ENCODE data around the gene FAM9C.

Gene FAM9C

DNA sequence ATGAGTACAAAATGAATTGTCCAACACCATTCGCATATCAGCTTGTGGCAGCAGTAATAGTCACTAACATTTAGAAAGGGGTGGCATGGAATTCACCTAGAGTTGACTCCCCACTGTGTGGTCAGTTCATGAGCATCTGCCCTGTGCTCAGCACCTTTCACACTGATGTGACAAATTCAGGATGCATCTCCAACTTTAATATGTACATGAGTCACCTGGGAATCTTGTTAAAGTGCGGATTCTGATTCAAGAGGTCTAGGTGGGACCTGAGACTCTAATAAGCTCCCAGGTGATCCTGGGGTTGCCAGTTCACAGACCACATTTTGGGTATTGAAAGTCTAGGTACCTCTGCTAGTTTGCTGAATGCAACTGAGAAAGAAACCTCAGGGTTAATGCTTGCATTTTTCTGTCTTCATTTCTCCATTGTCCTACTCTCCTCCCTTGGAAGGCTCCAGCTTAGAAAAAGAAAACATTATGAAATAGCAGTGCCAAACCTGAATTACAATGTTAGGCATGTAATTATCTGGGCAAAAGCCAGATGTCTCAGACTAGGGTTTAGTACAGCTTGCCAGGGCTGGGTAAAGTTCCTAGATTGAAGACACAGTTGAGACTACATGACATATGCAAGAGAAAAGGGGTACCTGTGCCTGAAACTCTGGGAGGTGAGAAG lies 36.8 kb downstream of the FAM9C start:
- no peak for DNase-seq (ENCODE audit: low spot score)

DNA sequence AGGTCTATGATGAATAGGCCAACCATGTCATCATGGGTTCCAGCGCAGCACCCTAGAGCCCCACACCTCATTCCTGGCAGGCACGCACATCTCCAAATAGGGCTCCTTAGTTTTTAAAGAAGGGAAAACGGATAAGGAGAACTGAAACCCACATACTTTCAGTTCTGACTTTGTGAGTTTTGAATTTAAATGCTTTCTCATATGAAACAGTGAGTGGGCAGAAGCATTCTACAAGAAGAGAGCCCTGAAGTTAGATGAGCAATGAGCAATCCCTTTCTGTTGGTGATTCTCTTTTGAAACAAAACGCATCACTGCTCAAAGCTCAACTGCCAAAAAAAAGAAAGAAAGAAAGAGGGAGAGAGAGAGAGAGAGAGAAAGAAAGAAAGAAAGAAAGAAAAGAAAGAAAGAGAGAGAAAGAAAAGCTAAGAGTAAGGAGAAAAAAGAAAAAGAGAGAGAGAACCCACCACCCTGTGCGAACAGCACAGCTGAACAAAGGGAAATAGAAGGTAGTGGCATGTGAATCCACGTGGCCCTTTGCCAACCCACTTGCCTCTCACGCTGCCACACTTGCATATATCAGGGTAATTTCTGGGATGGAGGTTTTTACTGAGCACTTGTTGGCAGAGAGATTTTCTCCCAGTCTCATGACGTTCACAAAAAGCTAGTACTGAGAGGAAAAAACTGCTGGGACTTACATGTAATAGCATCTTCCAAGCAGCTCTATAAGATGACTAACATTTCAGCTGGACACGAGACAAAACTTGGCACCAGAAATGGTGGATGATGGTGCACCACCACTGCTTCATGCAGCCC lies 38.6 kb downstream of the FAM9C start:
- no peak for DNase-seq (ENCODE audit: low spot score)

DNA sequence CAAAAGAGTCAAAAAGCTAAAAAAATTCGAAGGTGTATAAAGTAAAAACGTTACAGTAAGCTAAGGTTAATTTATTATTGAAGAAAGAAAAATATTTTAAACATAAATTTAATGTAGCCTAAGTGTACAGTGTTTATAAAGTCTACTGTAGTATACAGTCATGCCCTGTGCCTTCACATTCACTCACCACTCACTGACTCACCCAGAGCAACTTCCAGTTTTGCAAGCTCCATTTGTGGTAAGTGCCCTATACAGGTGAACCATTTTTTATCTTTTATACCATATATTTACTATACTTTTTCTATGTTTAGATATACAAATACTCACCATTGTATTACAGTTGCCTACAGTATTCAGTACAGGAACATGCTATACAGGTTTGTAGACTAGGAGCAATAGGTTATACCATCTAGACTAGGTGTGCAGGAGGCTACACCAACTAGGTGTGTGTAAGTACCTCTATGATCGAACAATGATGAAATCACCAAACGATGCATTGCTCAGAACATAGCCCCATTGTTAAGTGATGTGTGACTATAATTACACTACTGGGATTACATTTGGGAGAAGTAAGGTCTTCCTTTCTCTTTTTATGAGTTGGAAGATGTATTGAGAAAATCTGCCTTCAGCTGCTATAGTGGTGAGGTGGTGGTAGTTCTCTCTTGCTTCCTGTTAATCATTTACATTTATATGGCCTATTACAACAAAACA lies 42.3 kb downstream of the FAM9C start:
- DNase-seq (ENCODE audit: low spot score) = no peak

GRCh38 chrX:13001097-13001496 lies 43.3 kb downstream of the FAM9C start:
- DNase-seq (ENCODE audit: low spot score) = no peak

- no peak for DNase-seq (ENCODE audit: low spot score)
Observed at GRCh38 chrX:13000301-13000811, 44.1 kb downstream of the FAM9C start.

GRCh38 chrX:12999422-12999821 lies 45.0 kb downstream of the FAM9C start:
- DNase-seq (ENCODE audit: low spot score) = no peak

DNA sequence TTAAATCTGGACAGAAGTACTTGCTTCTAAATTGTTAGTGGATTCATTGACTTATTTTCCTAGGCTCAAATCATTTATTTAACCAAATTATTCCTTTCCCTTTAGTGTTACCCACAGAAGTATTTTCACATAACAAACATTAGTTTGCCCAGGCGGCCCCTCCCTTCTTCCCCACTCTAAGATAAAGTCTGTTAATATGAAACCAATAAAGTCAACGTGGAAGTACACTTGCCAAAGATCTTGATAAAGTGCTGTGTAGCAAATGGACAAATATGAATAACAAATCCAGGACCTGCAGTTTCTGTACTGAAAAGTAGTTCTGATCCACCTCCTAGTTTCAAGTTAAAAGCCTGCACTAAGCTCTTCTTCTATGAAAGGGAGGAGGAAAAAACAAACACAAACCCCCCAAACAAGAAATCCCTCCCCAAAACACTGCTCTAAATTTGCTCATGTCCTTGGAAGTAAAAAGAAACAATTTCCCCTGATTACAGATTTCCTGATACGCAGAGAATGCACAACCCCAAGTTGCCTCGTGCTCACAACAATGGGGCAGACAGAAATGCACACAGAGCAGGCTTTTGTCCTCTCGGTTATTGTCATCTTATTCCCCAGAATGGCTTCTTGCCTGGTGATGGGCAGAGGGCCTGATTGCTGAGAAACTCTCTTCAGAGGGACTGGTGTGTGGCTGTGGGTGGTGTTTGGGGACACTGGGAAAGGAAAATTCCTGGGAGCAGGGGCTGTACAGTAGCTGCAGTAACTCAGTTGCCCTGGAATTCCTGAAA lies 46.3 kb downstream of the FAM9C start:
- DNase-seq (ENCODE audit: low spot score) = no peak

DNA sequence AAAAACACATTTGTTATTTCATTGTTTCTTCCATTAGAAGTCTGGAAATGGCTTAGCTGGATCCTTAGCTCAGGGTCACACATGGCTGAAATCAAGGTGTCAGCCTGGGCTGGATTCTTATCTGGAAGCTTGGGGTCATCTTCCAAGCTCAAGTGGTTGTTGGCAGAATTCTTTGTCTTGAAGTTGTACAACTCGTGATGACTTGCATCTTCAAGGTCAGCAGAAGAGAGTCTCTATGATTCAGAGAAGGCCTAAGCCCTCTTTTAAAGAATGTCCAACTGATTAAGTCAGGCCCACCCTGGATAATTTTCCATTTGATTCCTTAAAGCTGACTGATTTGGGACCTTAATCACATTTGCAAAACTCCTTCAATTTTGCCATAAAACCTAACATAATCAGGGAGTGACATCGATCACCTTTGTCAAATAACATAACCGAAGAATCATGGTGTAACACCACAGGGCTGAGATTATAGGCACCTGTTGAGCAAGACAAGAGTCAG lies 47.4 kb downstream of the FAM9C start:
- no peak for DNase-seq (ENCODE audit: low spot score)

DNA sequence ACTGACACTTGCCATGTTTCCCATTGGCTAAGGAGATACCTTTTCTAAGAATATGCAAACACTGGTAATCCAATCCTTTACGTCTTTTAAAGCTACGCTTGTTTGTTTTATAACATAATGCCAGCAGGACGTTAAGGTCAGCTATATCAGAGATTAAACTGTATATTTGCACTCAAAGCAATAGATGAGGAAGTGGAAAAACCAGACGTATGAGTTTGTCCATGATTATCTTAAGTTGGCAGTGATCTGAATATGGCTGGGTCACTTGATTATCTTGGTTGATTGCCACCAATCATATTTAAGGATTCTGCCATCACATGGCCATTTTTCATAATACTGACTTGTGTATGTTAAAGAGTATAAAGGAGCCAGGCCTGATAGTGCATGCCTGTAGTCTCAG lies 50.1 kb downstream of the FAM9C start:
- DNase-seq (ENCODE audit: low spot score) = no peak

DNA sequence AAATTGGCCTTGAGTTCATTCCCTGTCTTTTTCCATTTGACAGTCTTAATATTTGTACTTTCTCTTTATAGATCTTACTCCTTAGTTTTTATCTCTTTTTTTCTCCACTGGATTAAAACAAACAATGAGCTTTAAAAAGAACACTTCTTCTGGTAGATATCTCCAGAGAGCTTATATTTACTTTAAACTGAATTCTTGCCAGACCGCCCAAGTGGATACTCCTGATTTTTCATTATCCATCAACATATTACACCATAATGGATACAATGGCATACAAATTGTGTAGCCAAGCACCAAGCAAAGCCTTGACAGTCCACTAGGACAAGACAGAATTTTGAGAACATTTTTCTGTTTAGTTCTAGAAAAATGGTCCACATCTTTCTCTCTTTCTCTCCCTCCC lies 50.6 kb downstream of the FAM9C start:
- DNase-seq (ENCODE audit: low spot score) = no peak

DNA sequence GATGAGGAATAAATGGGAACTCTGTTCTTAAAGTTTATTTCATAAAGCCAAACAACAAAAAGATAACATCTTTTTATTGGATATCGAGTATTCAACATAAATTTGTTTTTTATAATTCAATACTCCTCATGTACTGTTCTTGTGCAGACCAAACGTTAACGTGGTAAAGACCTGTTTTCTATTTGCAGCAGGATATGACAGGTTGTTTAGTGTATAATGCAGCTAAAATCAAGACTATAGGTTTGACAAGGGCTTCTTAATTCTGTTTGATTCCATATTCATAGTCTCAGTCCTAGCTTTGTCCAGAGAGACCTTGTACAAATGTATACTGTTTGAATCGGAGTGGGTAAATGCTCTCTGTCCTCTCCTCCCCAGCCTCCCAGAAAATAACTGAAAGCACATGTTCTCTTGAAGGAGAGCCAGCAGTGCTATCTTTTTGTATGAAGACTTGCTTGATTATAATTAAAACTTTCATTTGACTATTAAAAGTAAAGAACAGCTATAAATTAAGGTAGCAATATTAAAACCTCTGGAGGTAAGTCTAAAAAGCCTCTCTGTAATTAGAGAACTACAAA lies 51.8 kb downstream of the FAM9C start:
- DNase-seq (ENCODE audit: low spot score) = no peak

DNA sequence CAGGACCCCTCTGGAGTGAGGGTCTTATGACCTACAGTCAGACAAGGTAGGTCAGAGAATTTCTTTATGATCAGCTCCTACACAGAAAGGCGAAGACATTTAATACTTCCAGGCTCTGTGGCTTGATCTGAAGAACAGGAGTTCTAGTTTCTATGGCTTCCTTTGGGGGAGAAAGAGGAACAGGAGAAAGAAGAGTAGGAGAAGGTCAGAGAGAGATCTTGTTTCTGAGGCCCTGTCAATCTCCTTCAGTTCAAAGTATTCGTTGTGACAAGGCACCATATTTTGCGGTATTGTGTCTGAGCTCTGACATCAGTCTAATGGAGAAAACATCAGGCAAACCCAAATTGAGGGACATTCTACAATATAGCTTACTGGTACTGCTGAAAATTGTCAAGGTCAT lies 52.8 kb downstream of the FAM9C start:
- no peak for DNase-seq (ENCODE audit: low spot score)

DNA sequence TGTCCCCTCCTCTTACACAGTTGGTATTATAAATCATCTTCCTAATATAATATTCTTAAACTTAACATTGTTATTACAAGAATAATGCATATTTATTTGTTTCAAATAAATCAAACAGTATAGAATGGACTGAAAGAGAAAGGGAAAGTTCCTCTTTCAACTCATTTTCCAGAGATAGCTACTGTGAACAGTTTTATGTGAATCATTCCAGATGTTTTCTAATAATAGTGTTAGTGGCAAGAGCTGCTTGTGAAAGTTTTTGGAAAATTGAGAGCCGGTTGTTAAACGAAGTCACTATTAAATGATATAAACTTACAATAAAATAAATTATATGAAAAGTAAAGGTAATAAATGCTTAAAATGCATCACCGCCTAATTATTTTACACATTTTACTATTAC lies 55.0 kb downstream of the FAM9C start:
- DNase-seq (ENCODE audit: low spot score) = no peak

GRCh38 chrX:12988797-12989196 lies 55.6 kb downstream of the FAM9C start:
- DNase-seq (ENCODE audit: low spot score) = peak; percentile 39

- no peak for DNase-seq (ENCODE audit: low spot score)
Observed at GRCh38 chrX:12987900-12988594, 56.4 kb downstream of the FAM9C start.

GRCh38 chrX:12987340-12987739 lies 57.1 kb downstream of the FAM9C start:
- DNase-seq (ENCODE audit: low spot score) = no peak

- no peak for DNase-seq (ENCODE audit: low spot score)
Observed at GRCh38 chrX:12986886-12987285, 57.5 kb downstream of the FAM9C start.

DNA sequence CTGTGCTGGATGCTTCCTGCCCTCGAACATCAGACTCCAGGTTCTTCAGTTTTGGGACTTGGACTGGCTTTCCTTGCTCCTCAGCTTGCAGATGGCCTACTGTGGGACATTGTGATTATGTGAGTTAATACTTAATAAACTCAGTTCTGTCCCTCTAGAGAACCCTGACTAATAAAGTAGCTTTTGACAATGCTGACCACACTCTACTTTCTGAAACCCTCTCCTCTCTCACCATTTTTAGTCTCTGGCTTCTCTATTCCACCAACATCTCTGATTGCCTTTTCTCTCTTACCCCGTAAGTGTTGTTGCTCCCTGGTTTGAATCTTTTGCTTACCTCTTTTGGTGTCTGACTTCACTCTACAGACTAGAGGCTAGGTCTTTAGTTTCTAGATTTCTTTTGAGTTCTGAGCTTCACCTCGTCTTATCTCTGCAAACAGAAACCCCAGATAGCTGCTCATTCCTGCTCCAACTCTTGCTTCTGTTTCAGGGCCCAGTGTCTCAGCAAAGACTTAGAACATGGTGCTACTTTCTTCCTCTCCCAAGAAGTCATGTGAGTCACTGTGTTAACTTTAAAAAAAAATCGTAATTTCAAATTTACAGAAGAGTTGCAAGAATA lies 58.1 kb downstream of the FAM9C start:
- no peak for DNase-seq (ENCODE audit: low spot score)

All from AG08396 (cell line).